GM18526 (cell line): ENCODE results near the gene SELP.

ENCODE experiments used
- POLR2A ChIP-seq: IDR thresholded peaks from 3 replicates; pipeline ENCODE4 v1.6.1; 2011; ENCODE audit not compliant: insufficient read length; ENCODE audit errors: extremely low read depth

Gene SELP

GRCh38 chr1:169630006-169630405 is at the start of gene SELP:
Gene SELP (minus strand): TSS chr1:169630124. CDS start chr1:169630074, 50 bp downstream.
- no peak for TF ChIP-seq POLR2A

GRCh38 chr1:169679692-169680091 is 49.8 kb upstream of the SELP start:
- TF ChIP-seq POLR2A: no peak

GRCh38 chr1:169676001-169676400 is 46.1 kb upstream of the SELP start:
- TF ChIP-seq POLR2A: no peak

GRCh38 chr1:169670836-169671235 is 40.9 kb upstream of the SELP start:
- TF ChIP-seq POLR2A: no peak

- TF ChIP-seq POLR2A: no peak
Observed at GRCh38 chr1:169653873-169654272, 23.9 kb upstream of the SELP start.

- TF ChIP-seq POLR2A: no peak
Observed at GRCh38 chr1:169651035-169651434, 21.1 kb upstream of the SELP start.

GRCh38 chr1:169650551-169650950 is 20.6 kb upstream of the SELP start:
- no peak for TF ChIP-seq POLR2A

- no peak for TF ChIP-seq POLR2A
Observed at GRCh38 chr1:169648709-169649108, 18.8 kb upstream of the SELP start.

- no peak for TF ChIP-seq POLR2A
Observed at GRCh38 chr1:169648187-169648586, 18.3 kb upstream of the SELP start.

- no peak for TF ChIP-seq POLR2A
Observed at GRCh38 chr1:169647512-169647911, 17.6 kb upstream of the SELP start.

GRCh38 chr1:169644297-169644696 is 14.4 kb upstream of the SELP start:
- TF ChIP-seq POLR2A: no peak

GRCh38 chr1:169634877-169635276 is 5.0 kb upstream of the SELP start:
- no peak for TF ChIP-seq POLR2A

GRCh38 chr1:169634145-169634544 is 4.2 kb upstream of the SELP start:
- TF ChIP-seq POLR2A: no peak

- no peak for TF ChIP-seq POLR2A
Observed at GRCh38 chr1:169631249-169631648, 1.3 kb upstream of the SELP start.

- no peak for TF ChIP-seq POLR2A
Observed at GRCh38 chr1:169624912-169625311, 5.0 kb downstream of the SELP start.

- no peak for TF ChIP-seq POLR2A
Observed at GRCh38 chr1:169624122-169624521, 5.8 kb downstream of the SELP start.

GRCh38 chr1:169623132-169623926 is 6.6 kb downstream of the SELP start:
- TF ChIP-seq POLR2A: no peak
